Measurements from ENCODE around the gene BANP.
"Not testable (repeated sequence)": the region's sequence is repeated elsewhere in the genome, so short reads cannot be mapped to it uniquely, and the experiment has no call there.

Gene BANP

GRCh38 chr16:88008840-88009239 lies 57.6 kb downstream of the BANP start:
- DNase-seq (ENCODE audit: low read depth in 1 of 2, low spot score in 1 of 2): no peak
- no peak for TF ChIP-seq JUND (IDR thresholded peaks at IDR 0.05; ENCODE audit: low read depth)
- in situ Hi-C loops (cut with HindIII; ENCODE audit: low pct_unique_long_range_greater_than_20kb, low sequenced_read_pairs): no loop called here

- in situ Hi-C loops (cut with HindIII; ENCODE audit: low pct_unique_long_range_greater_than_20kb, low sequenced_read_pairs): no loop called here
- no peak for DNase-seq (ENCODE audit: low read depth in 1 of 2, low spot score in 1 of 2)
- TF ChIP-seq JUND (IDR thresholded peaks at IDR 0.05; ENCODE audit: low read depth): no peak
These were observed 58.5 kb downstream of the BANP start for GRCh38 chr16:88009563-88010342.

- no peak for DNase-seq (ENCODE audit: low read depth in 1 of 2, low spot score in 1 of 2)
- TF ChIP-seq JUND (IDR thresholded peaks at IDR 0.05; ENCODE audit: low read depth): no peak
- in situ Hi-C loops (cut with HindIII; ENCODE audit: low pct_unique_long_range_greater_than_20kb, low sequenced_read_pairs): no loop called here
These were observed 59.2 kb downstream of the BANP start for GRCh38 chr16:88010343-88010967.

GRCh38 chr16:88010968-88011483 lies 59.8 kb downstream of the BANP start:
- no peak for DNase-seq (ENCODE audit: low read depth in 1 of 2, low spot score in 1 of 2)
- TF ChIP-seq JUND (IDR thresholded peaks at IDR 0.05; ENCODE audit: low read depth): no peak
- in situ Hi-C loops (cut with HindIII; ENCODE audit: low pct_unique_long_range_greater_than_20kb, low sequenced_read_pairs): no loop called here

GRCh38 chr16:88012360-88012759 lies 61.1 kb downstream of the BANP start:
- DNase-seq (ENCODE audit: low read depth in 1 of 2, low spot score in 1 of 2): no peak
- in situ Hi-C loops (cut with HindIII; ENCODE audit: low pct_unique_long_range_greater_than_20kb, low sequenced_read_pairs): no loop called here
- TF ChIP-seq JUND (IDR thresholded peaks at IDR 0.05; ENCODE audit: low read depth): no peak

- no peak for TF ChIP-seq JUND (IDR thresholded peaks at IDR 0.05; ENCODE audit: low read depth)
- in situ Hi-C loops (cut with HindIII; ENCODE audit: low pct_unique_long_range_greater_than_20kb, low sequenced_read_pairs): no loop called here
- no peak for DNase-seq (ENCODE audit: low read depth in 1 of 2, low spot score in 1 of 2)
These were observed 61.9 kb downstream of the BANP start for GRCh38 chr16:88013091-88013609.

- DNase-seq (ENCODE audit: low read depth in 1 of 2, low spot score in 1 of 2): no peak
- in situ Hi-C loops (cut with HindIII; ENCODE audit: low pct_unique_long_range_greater_than_20kb, low sequenced_read_pairs): no loop called here
- TF ChIP-seq JUND (IDR thresholded peaks at IDR 0.05; ENCODE audit: low read depth): no peak
These were observed 62.6 kb downstream of the BANP start for GRCh38 chr16:88013766-88014251.

GRCh38 chr16:88014252-88014781 lies 63.1 kb downstream of the BANP start:
- TF ChIP-seq JUND (IDR thresholded peaks at IDR 0.05; ENCODE audit: low read depth): no peak
- in situ Hi-C loops (cut with HindIII; ENCODE audit: low pct_unique_long_range_greater_than_20kb, low sequenced_read_pairs): no loop called here
- peak in 1 of 2 experiments; percentile 37 for DNase-seq (ENCODE audit: low read depth in 1 of 2, low spot score in 1 of 2)

- TF ChIP-seq JUND (IDR thresholded peaks at IDR 0.05; ENCODE audit: low read depth): no peak
- in situ Hi-C loops (cut with HindIII; ENCODE audit: low pct_unique_long_range_greater_than_20kb, low sequenced_read_pairs): no loop called here
- DNase-seq (ENCODE audit: low read depth in 1 of 2, low spot score in 1 of 2): no peak
These were observed 63.9 kb downstream of the BANP start for GRCh38 chr16:88014954-88015805.

GRCh38 chr16:88015806-88016140 lies 64.5 kb downstream of the BANP start:
- no peak for TF ChIP-seq JUND (IDR thresholded peaks at IDR 0.05; ENCODE audit: low read depth)
- no peak for DNase-seq (ENCODE audit: low read depth in 1 of 2, low spot score in 1 of 2)
- in situ Hi-C loops (cut with HindIII; ENCODE audit: low pct_unique_long_range_greater_than_20kb, low sequenced_read_pairs): no loop called here

GRCh38 chr16:88016386-88016785 lies 65.2 kb downstream of the BANP start:
- in situ Hi-C loops (cut with HindIII; ENCODE audit: low pct_unique_long_range_greater_than_20kb, low sequenced_read_pairs); DNase-seq (ENCODE audit: low read depth in 1 of 2, low spot score in 1 of 2): not testable (repeated sequence)

- in situ Hi-C loops (cut with HindIII; ENCODE audit: low pct_unique_long_range_greater_than_20kb, low sequenced_read_pairs): no loop called here
- no peak for TF ChIP-seq JUND (IDR thresholded peaks at IDR 0.05; ENCODE audit: low read depth)
- peak; percentile 80 to 84 for DNase-seq (ENCODE audit: low read depth in 1 of 2, low spot score in 1 of 2)
These were observed 65.7 kb downstream of the BANP start for GRCh38 chr16:88016964-88017363.
